HepG2 (cell line): ENCODE results near the gene ADAMTS16.
A peak's percentile ranks its signal among the peaks of the same experiment; 100 is the strongest.

Source experiments
- CTCF ChIP-seq: sonication (generic); formaldehyde crosslinking; IDR thresholded peaks from 2 replicates; pipeline ENCODE4 v1.5.0; 2020; ENCODE audit warnings: mild to moderate bottlenecking, missing genetic modification reagents, moderate library complexity
- HMG20A ChIP-seq: IDR thresholded peaks from 2 replicates; pipeline ENCODE4 v1.6.1; 2016; ENCODE audit warnings: borderline replicate concordance
- KDM4B ChIP-seq: sonication (generic); formaldehyde crosslinking; IDR thresholded peaks from 2 replicates; pipeline ENCODE4 v1.4.0; 2020; ENCODE audit warnings: missing genetic modification reagents
- MAFK ChIP-seq, 2 experiments: IDR thresholded peaks in 1 of 2; conservative IDR thresholded peaks in 1 of 2; 2 replicates each; pipeline ENCODE4 v1.6.1; 2011; ENCODE audit warnings: improper control_type of control experiment in 2 of 2, low read length in 2 of 2
- MAZ ChIP-seq, 2 experiments: sonication (generic) in 1 of 2; formaldehyde crosslinking in 1 of 2; IDR thresholded peaks; 2 replicates each; pipeline versions ENCODE4 v1.5.0 to v1.6.1; 2012 to 2020; ENCODE audit warnings: low read depth in 2 of 2, mild to moderate bottlenecking in 2 of 2, borderline replicate concordance in 1 of 2, improper control_type of control experiment in 1 of 2, low read length in 1 of 2, missing genetic modification reagents in 1 of 2, moderate library complexity in 1 of 2
- MYC ChIP-seq: sonication (generic); formaldehyde crosslinking; IDR thresholded peaks from 2 replicates; pipeline ENCODE4 v1.9.0; 2021; ENCODE audit warnings: missing genetic modification reagents, borderline replicate concordance
- PHF8 ChIP-seq: sonication (generic); formaldehyde crosslinking; IDR thresholded peaks from 2 replicates; pipeline ENCODE4 v1.5.0; 2020; ENCODE audit warnings: missing genetic modification reagents
- POLR2A ChIP-seq, 2 experiments: IDR thresholded peaks; 2 replicates each; pipeline ENCODE4 v1.6.1; 2011; ENCODE audit warnings: low read depth in 2 of 2, low read length in 2 of 2, mild to moderate bottlenecking in 1 of 2, moderate library complexity in 1 of 2; ENCODE audit not compliant: insufficient read depth in 1 of 2
- SMARCE1 ChIP-seq: fragments of 450-650 bp; IDR thresholded peaks from 2 replicates; pipeline ENCODE4 v1.6.1; 2017; ENCODE audit warnings: borderline replicate concordance
- SMC3 ChIP-seq: IDR thresholded peaks from 2 replicates; pipeline ENCODE4 v1.6.1; 2011; ENCODE audit warnings: low read length, improper control_type of control experiment
- SUZ12 ChIP-seq: fragments of 150-350 bp; IDR thresholded peaks from 2 replicates; pipeline ENCODE4 v1.6.1; 2014; ENCODE audit warnings: low read depth, low read length

GRCh38 chr5:5360941-5361520, 220.9 kb downstream of the ADAMTS16 start:
- TF ChIP-seq SMC3 (peak; percentile 17; the same call in 1 of the 2 replicates), MAZ (IDR thresholded peaks at IDR 0.05; ENCODE audit: borderline replicate concordance, low read depth, low read length) (0 out of 2 replicates have a peak, but pooled peaks have one; percentile 16), MAZ (CRISPR knock-in tag; IDR thresholded peaks at IDR 0.05; ENCODE audit: low read depth) (no peak), KDM4B (CRISPR knock-in tag) (no peak), SUZ12 (no peak), MAFK (conservative IDR thresholded peaks at IDR 0.05 in 1 of 2, IDR thresholded peaks at IDR 0.05 in 1 of 2; ENCODE audit: low read length in 2 of 2) (no peak), SMARCE1 (no peak), CTCF (CRISPR knock-in tag) (no peak), PHF8 (no peak), HMG20A (CRISPR knock-in tag) (peak; percentile 81; the same call in 1 of the 2 replicates), MYC (CRISPR knock-in tag) (peak; percentile 51; the same call in 1 of the 2 replicates), POLR2A (IDR thresholded peaks at IDR 0.05; ENCODE audit: insufficient read depth in 1 of 2, low read depth in 2 of 2, low read length in 2 of 2) (no peak)
